GM13976 (cell line): Measurements from ENCODE around the gene FGB.

Experiments used
- DNase-seq: peaks from one replicate; pipeline ENCODE4 v3.0.0; 2012; ENCODE audit warnings: low spot score
- CTCF ChIP-seq: IDR thresholded peaks from 2 replicates; pipeline ENCODE4 v1.5.1; 2012; ENCODE audit warnings: borderline replicate concordance, mild to moderate bottlenecking; ENCODE audit not compliant: insufficient read depth; ENCODE audit errors: extremely low read depth, missing control alignments, control extremely low read depth
- in situ Hi-C: fragments of 300-500 bp; cut with MboI; formaldehyde crosslinking; loops from one replicate; pipeline ENCODE4 v1.12.0; 2022; ENCODE audit warnings: low sequenced_read_pairs, mixed read lengths, inconsistent platforms; ENCODE audit not compliant: unreplicated experiment

The FGB gene

DNA sequence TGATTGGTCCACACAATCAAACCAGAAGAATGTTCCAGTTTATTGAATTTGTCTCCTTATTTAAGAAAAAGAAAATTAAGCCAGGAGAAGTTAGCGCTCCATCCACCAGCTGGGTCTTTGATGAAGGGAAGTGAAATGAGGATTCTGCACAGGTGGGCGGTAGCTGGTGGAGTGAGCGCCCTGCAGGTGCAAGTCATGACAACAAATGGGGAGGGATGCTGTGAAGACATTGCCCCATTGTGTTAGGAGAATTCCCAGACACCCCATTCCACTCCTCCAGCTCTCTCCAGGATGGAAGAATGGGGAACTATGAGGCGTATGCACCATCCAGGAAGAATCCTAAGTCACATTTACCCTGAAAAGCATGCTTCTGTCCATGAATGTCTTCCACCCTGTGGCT lies 35.5 kb upstream of the FGB start:
- no peak for TF ChIP-seq CTCF
- in situ Hi-C loops: no loop called here
- DNase-seq: no peak

DNA sequence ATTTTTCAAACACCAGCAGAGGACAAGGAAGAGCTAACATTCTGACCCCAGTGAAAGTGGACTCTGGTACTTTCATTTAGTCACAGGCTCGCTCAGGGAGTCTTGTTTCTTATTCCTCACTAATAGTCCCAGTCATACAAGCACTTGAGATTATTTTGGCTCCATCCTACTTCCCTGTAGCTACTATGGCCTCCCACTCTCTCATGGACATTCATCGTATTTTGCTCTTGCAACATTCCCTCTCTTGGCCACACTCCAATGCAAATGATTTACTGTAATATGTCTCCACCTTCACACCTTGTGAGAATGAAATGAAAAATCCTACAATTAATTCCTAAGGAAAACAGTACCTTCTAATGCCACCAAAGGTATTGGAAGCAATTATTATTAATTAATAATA lies 33.9 kb upstream of the FGB start:
- TF ChIP-seq CTCF: no peak
- DNase-seq: no peak
- in situ Hi-C loops: no loop called here

GRCh38 chr4:154529728-154530519 lies 32.9 kb upstream of the FGB start:
- DNase-seq: no peak
- in situ Hi-C loops: no loop called here
- no peak for TF ChIP-seq CTCF

DNA sequence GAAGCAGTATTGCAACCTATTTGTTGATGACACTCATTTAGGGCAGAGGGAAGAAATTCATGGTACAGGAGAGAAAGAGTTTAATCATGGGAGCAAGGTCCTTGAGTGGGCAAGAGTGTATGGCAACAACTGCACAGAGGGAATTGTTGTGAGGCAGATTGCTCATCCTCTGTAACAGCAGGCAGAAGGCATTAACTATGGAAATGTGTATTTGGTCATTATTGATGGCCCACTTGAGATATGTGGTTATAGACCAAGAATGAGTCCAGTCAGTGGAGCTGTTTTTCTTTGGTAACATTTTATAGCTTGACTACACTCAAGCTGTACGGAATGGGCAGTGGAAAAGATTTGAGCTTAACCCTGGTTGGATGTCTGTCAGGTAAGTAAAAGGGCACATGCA lies 28.5 kb upstream of the FGB start:
- TF ChIP-seq CTCF: no peak
- no peak for DNase-seq
- in situ Hi-C loops: no loop called here

DNA sequence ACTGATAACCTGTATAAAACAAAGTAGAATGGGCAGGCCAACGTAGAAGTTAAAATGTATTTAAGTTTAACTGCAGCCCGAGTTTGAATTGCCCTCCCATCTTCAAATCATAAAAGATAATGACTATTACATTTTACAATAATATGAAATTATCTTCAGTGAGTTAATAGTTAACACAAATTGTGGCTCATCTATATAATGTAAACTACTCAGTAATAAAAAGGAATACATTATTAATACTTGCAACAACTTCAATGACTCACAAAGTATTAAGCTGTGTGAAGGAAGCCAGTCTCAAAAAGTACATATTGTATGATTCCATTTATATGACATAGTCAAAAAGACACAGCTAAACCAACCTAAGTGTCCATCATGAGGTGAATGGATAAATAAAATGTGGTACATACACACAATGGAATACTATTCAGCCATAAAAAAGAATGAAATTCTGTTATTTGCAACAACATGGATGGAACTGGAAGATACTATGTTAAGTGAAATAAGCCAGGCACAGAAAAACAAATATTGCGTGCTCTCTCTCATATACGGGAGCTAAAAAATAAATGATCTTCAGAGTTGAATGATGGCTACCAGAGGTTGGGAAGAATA lies 20.4 kb upstream of the FGB start:
- TF ChIP-seq CTCF: no peak
- DNase-seq: no peak
- in situ Hi-C loops: no loop called here

DNA sequence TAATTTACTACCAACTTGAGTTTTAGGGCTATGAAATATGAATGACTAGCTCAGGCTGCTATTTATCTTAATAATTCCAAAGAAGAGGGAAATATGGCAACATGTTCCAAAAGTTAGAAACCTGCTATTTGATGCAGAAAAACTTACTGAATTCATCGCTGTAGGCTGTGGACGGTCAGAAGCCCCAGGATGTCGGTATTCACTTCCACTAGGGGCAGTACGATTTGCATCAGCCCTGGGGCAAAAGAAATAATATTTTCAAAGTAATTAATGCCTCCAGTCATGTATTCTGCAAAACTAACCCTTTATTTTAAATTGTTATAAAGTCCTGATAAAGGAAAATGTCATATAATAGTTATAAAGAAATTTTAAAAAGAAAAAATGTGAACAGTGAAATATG lies 17.1 kb upstream of the FGB start:
- no peak for TF ChIP-seq CTCF
- DNase-seq: no peak
- in situ Hi-C loops: no loop called here
